ENCODE data around the gene PSG6.
"Not testable (repeated sequence)": the region's sequence is repeated elsewhere in the genome, so short reads cannot be mapped to it uniquely, and the experiment has no call there.

The PSG6 gene

GRCh38 chr19:42917634-42918033 lies at the start of gene PSG6:
Gene PSG6 (minus strand): TSS chr19:42917894. CDS start chr19:42917792, 102 bp downstream.
- not testable (repeated sequence) for DNase-seq (ENCODE audit: low read depth in 2 of 2)

- no peak for DNase-seq (ENCODE audit: low read depth in 2 of 2)
Observed at GRCh38 chr19:42965176-42965575, 47.5 kb upstream of the PSG6 start.

GRCh38 chr19:42961119-42961518 lies 43.4 kb upstream of the PSG6 start:
- no peak for DNase-seq (ENCODE audit: low read depth in 2 of 2)

GRCh38 chr19:42952126-42952525 lies 34.4 kb upstream of the PSG6 start:
- DNase-seq (ENCODE audit: low read depth in 2 of 2): not testable (repeated sequence)

DNA sequence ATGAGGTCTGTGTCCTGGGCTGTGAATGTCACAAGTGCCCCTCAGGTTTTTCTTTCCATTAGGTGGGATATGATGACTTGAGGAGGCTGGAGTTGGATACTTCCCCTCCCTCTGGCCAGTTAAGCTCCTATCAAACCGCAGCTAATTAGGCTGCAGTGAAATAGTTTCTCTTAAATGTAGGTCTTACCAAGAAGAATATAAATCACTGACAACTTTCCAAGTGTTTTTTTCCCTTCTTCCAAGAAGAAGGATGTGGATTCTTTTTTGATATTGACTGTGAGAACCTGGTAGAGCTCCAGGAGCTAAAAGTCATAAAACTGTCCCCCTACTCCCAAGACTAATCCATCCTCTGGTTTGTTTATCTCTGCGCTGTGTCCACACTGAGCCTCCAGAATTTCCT lies 33.8 kb upstream of the PSG6 start:
- not testable (repeated sequence) for DNase-seq (ENCODE audit: low read depth in 2 of 2)

DNA sequence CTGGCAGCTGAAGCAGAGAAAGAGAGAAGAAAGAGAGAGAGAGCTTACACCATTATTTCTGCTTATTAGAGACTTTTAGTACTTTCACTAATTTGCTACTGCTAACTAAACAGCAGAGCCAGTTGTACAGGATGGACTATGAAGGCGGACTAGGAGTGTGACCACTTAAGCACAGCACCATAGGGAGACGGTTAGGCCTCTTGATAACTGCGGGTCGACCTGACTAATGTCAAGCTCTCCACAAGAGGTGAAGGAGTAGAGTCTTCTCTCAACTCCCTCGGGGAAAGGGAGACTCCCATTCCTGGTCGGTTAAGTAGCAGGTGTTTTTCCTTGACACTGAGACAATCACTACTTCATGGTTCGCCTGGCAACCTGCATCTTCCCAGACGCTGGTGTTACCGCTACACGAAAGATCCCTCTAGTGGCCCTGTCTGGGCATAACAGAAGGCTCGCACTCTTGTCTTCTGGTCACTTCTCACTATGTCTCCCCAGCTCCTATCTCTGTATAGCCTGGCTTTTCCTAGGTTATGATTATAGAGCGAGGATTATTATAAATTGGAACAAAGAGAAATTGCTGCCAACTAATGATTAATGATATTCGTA lies 24.6 kb upstream of the PSG6 start:
- no peak for DNase-seq (ENCODE audit: low read depth in 2 of 2)

DNA sequence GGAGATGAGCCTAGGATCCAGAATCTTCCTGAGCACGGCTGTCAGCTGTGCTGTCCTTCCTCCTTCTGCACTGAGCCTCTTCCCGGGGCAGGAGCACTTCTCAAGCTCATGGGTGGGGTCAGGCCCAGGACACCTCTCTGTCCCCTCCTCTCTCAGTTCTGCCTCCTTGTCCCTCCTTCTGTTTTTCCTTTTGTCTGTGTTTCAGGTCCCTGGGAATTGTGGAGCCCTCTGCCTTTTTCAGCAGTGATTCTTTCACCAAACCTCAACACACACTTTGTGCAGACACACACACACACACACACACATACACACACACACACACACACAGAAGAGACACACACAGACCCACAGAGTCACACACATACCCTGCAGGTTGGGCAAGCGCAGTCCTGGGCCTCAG lies 19.4 kb upstream of the PSG6 start, which contains the start of gene PSG7:
Gene PSG7, minus strand, starts transcription at position 101 of the 400 bp plus-strand sequence. CDS start 131 bp downstream, outside the sequence.
- not testable (repeated sequence) for DNase-seq (ENCODE audit: low read depth in 2 of 2)

- not testable (repeated sequence) for DNase-seq (ENCODE audit: low read depth in 2 of 2)
Observed at GRCh38 chr19:42934726-42935125, 17.0 kb upstream of the PSG6 start.

DNA sequence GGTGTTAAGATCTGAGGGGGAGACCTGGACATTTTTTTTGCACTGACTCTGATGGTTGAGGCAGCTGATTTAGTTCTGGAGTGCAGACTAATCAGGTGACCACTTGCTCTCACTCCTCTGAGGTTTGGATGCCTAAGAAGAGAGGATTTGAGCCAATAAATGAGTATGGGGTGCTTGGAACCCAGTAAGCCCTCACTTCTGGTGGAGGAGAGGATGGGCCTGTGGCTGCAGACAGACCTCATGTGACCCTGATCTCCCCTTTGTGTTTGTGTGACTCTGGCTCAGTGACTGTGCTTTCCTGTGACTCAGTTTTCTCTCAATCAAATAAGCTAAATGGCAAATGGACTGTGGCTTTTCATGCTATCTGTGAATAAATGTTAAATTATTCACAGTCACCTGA lies 16.5 kb upstream of the PSG6 start:
- not testable (repeated sequence) for DNase-seq (ENCODE audit: low read depth in 2 of 2)

GRCh38 chr19:42933412-42933811 lies 15.7 kb upstream of the PSG6 start:
- not testable (repeated sequence) for DNase-seq (ENCODE audit: low read depth in 2 of 2)

GRCh38 chr19:42932485-42933101 lies 14.9 kb upstream of the PSG6 start:
- DNase-seq (ENCODE audit: low read depth in 2 of 2): not testable (repeated sequence)

GRCh38 chr19:42930214-42930613 lies 12.5 kb upstream of the PSG6 start:
- peak; percentile 2 to 7 for DNase-seq (ENCODE audit: low read depth in 2 of 2)

- DNase-seq (ENCODE audit: low read depth in 2 of 2): no peak
Observed at GRCh38 chr19:42928896-42929295, 11.2 kb upstream of the PSG6 start.

DNA sequence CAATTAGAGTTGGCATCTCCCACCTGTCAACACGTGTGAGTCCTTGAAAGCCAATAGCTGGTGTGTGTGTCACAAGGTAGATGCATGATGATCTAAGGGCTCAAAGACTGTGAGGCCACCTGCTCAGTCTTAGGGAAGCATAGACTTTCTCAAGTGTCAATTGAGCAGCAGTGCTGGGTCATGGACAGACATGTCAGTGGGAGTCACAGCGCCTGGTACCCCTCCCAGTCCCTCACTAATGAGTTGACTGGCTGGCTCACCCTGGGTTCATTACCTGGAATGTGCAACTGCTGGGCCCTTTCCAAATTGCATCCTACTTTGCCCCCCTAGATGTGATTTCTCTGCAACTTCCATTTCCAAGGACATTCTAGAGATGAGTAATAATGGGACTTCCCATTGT lies 9.1 kb upstream of the PSG6 start:
- DNase-seq (ENCODE audit: low read depth in 2 of 2): no peak

DNA sequence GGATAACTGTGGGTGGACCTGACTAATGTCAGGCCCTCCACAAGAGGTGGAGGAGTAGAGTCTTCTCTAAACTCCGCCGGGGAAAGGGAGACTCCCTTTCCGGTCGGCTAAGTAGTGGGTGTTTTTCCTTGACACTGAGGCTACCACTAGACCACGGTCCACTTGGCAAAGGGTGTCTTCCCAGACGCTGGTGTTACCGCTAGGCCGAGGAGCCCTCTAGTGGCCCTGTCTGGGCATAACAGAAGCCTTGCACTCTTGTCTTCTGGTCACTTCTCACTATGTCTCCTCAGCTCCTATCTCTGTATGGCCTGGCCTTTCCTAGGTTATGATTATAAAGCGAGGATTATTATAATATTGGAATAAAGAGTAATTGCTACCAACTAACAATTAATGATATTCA lies 5.4 kb upstream of the PSG6 start:
- DNase-seq (ENCODE audit: low read depth in 2 of 2): not testable (repeated sequence)

- not testable (repeated sequence) for DNase-seq (ENCODE audit: low read depth in 2 of 2)
Observed at GRCh38 chr19:42920971-42921370, 3.3 kb upstream of the PSG6 start.

DNA sequence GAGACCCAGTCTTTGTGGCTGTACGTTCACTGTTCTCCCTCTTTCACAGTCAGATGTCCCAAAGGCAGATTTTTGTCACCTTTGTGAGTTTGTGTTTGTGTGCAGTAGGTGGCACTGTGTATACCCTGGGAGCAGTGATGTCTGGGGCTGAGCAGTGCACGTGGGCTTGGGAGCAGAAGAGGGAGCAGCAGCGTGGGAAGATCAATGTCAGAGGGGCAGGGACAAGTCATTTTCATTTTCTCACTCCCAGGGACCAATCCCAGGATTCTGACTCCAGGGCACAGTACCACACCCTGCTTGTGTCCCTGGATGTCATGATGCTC lies 2.0 kb upstream of the PSG6 start:
- DNase-seq (ENCODE audit: low read depth in 2 of 2): no peak

DNA sequence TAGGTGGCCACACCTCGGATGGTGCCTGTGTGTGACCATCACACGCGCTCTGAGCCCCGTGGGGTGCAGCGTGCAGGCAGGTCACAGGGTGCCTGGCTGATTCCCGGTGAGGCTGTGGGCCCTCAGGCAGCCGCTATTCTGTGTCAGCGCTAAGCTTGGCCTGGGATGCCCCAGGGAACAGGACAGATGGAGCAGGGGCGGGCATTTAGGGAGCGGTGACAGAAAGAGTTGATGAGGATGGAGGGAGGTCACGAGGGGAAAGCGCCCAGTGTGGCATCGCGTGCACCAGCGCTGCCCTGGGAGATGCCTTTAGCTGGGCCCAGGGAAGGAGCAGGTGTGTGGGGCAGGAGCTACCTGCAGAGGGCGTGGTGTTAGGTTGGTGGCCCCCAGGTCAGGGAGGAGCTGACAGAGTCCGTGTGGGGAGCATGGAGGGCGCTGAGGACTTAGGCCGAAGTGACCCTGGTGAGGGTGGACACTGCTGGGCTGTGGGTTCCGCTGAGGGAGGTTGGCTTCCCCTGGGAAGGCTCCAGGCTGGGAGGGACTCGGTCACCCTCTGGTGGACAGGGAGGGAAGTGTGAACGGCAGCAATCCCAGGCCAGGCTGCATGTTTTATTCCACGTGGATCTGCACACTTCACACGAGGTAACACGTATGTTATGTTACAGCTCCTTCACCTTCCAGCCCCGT lies 1.5 kb upstream of the PSG6 start:
- not testable (repeated sequence) for DNase-seq (ENCODE audit: low read depth in 2 of 2)

- not testable (repeated sequence) for DNase-seq (ENCODE audit: low read depth in 2 of 2)
Observed at GRCh38 chr19:42918377-42919069, 829 bp upstream of the PSG6 start.

DNA sequence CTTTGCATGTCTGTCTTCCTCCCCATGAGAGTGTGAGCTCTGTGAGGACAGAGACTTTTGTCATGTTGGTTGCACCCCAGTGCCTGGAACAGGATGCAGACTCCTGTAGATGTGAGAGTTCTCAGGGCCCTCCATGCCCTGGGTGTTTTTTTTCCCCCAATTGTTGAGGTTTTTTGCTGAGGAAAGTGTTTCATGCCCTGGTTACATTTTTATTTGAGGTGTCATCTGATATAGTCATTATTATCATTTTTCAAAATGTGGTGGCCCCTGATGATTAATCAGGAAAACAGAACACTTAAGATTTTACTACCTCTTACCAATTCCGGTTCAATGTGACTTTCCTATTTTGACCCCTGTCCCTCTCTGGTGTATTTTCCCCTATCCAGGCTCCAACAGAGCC lies 763 bp downstream of the PSG6 start:
- not testable (repeated sequence) for DNase-seq (ENCODE audit: low read depth in 2 of 2)

DNA sequence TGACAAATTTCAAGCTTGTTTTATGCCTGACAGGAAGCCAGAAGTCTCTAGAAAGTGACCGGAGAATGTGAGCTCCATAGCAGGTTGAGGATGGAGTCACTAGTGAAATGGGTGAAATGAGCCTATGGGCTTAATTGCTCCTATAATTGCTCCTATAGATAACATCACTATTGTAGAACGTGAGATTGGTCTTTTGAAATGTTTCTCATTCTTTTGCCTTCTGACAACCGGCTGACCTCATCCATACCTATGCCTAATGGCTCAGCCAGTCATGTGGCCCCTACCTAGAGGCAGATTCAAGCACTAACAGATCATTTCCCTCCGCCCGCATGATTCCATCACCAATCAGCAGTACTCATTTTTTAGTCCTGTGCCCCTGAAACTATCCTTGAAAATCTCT lies 4.2 kb downstream of the PSG6 start:
- DNase-seq (ENCODE audit: low read depth in 2 of 2): not testable (repeated sequence)

- DNase-seq (ENCODE audit: low read depth in 2 of 2): not testable (repeated sequence)
Observed at GRCh38 chr19:42912941-42913340, 4.8 kb downstream of the PSG6 start.
